ENCODE results near the gene CNTNAP5.

GRCh38 chr2:124281541-124281940, 256.5 kb downstream of the CNTNAP5 start:
- TF ChIP-seq EP300 (IDR thresholded peaks at IDR 0.05; ENCODE audit: low read depth) (no peak), CTCF (IDR thresholded peaks at IDR 0.05) (no peak)
